SU-DHL-6 (cell line): ENCODE measurements around the gene EHD4.

ENCODE experiments used
- H2AFZ ChIP-seq: fragments of 200-600 bp; sonication (generic); 2 replicates; pipeline ENCODE4 v1.6.1; 2014; ENCODE audit warnings: low read depth, mild to moderate bottlenecking, moderate library complexity, mixed read lengths, antibody characterized with exemption, low read length; ENCODE audit not compliant: severe bottlenecking
- H3F3A ChIP-seq: fragments of 200-600 bp; shearing (Covaris generic); 2 replicates; pipeline ENCODE4 v1.6.0; 2016; ENCODE audit warnings: antibody characterized with exemption, mild to moderate bottlenecking; ENCODE audit not compliant: insufficient read depth
- H3K27ac ChIP-seq: fragments of 200-600 bp; sonication (generic); 2 replicates; pipeline ENCODE4 v1.5.1; 2016; ENCODE audit warnings: low read depth, mild to moderate bottlenecking, low read length, moderate library complexity, mixed read lengths
- H3K27me3 ChIP-seq: fragments of 200-600 bp; sonication (generic), shearing (Covaris generic); 2 replicates; pipeline ENCODE4 v1.6.0; 2014; ENCODE audit warnings: mild to moderate bottlenecking, low read length
- H3K36me3 ChIP-seq: fragments of 200-600 bp; sonication (generic); 2 replicates; pipeline ENCODE4 v1.6.1; 2014; ENCODE audit warnings: mild to moderate bottlenecking, low read length, mixed read lengths
- H3K4me2 ChIP-seq: fragments of 300-600, 200-600 bp; shearing (Covaris generic), sonication (generic); 2 replicates; pipeline ENCODE4 v1.6.0; 2014; ENCODE audit warnings: low read length, low read depth, mild to moderate bottlenecking; ENCODE audit not compliant: poor library complexity, severe bottlenecking
- H3K4me3 ChIP-seq: fragments of 200-600 bp; sonication (generic); 2 replicates; pipeline ENCODE4 v1.5.1; 2014; ENCODE audit warnings: antibody characterized with exemption, low read length, mild to moderate bottlenecking, mixed read lengths; ENCODE audit not compliant: insufficient read depth, poor library complexity, severe bottlenecking
- H3K79me2 ChIP-seq: fragments of 200-600 bp; sonication (generic); 2 replicates; pipeline ENCODE4 v1.6.1; 2014; ENCODE audit warnings: mild to moderate bottlenecking, low read length, moderate library complexity; ENCODE audit not compliant: insufficient read depth
- H3K9ac ChIP-seq: fragments of 200-600 bp; sonication (generic); 2 replicates; pipeline ENCODE4 v1.7.0; 2014; ENCODE audit warnings: mild to moderate bottlenecking, low read length
- H3K9me2 ChIP-seq: fragments of 200-600 bp; sonication (generic); replicated peaks from 2 replicates; pipeline ENCODE4 v1.6.1; 2014; ENCODE audit warnings: low read length; ENCODE audit not compliant: insufficient read depth
- H3K9me3 ChIP-seq: fragments of 200-600 bp; sonication (generic); 2 replicates; pipeline ENCODE4 v1.6.1; 2014; ENCODE audit warnings: low read length, mixed read lengths; ENCODE audit not compliant: insufficient read depth
- H4K20me1 ChIP-seq: fragments of 200-600 bp; sonication (generic); 2 replicates; pipeline ENCODE4 v1.6.1; 2014; ENCODE audit warnings: low read depth, mild to moderate bottlenecking, antibody characterized with exemption, low read length, moderate library complexity, mixed read lengths
- EZH2phosphoT487 ChIP-seq: fragments of 200-600 bp; sonication (generic), shearing (Covaris generic); conservative IDR thresholded peaks from 2 replicates; pipeline ENCODE4 v1.6.1; 2018; ENCODE audit warnings: mild to moderate bottlenecking, antibody characterized with exemption, low read length, moderate library complexity, mixed read lengths
- TF ChIP-seq, protein P1 (sequence below): fragments of 200-600 bp; sonication (generic); IDR thresholded peaks from one replicate; pipeline ENCODE4 v1.5.1; 2017; ENCODE audit warnings: antibody characterized with exemption, mild to moderate bottlenecking, low read length, moderate library complexity; ENCODE audit not compliant: insufficient read depth, poor library complexity, severe bottlenecking

The EHD4 gene

GRCh38 chr15:42002333-42002732, 30.0 kb upstream of the EHD4 start:
- Histone ChIP-seq H3K4me3 (no peak overlapping the region), H3K27me3 (no peaks in the 10 kb centered on the region), H3K36me3 (no peaks in the 10 kb centered on the region), H3K9me2 (no peaks in the 10 kb centered on the region), H3K4me2 (no peak overlapping the region), H3F3A (no peaks in the 10 kb centered on the region), H4K20me1 (no peaks in the 10 kb centered on the region), H3K27ac (no peak overlapping the region), H2AFZ (no peak overlapping the region), H3K9ac (no peak overlapping the region), H3K9me3 (no peaks in the 10 kb centered on the region), H3K79me2 (no peaks in the 10 kb centered on the region)
- TF ChIP-seq, protein P1, sequence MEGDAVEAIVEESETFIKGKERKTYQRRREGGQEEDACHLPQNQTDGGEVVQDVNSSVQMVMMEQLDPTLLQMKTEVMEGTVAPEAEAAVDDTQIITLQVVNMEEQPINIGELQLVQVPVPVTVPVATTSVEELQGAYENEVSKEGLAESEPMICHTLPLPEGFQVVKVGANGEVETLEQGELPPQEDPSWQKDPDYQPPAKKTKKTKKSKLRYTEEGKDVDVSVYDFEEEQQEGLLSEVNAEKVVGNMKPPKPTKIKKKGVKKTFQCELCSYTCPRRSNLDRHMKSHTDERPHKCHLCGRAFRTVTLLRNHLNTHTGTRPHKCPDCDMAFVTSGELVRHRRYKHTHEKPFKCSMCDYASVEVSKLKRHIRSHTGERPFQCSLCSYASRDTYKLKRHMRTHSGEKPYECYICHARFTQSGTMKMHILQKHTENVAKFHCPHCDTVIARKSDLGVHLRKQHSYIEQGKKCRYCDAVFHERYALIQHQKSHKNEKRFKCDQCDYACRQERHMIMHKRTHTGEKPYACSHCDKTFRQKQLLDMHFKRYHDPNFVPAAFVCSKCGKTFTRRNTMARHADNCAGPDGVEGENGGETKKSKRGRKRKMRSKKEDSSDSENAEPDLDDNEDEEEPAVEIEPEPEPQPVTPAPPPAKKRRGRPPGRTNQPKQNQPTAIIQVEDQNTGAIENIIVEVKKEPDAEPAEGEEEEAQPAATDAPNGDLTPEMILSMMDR = no peak
- no peak for TF ChIP-seq EZH2phosphoT487

DNA sequence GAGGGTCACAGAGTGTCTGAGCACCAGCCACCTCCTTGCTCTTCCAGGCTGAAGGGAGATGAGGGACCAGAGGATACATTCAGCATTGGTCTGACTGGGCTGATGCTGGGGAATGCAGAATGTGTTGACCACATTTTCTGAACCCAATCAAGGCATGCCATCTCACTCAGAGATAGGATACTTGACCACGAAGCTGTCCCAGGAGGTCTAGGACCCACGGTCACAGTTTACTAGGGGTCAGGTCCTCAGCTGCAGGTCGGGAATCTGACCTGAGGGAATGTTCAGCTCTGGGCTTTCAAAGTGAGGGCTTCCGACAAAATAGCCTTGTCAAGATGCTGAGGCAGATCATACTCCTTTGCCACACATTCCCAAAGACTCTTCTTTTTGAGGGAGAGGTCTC, 28.9 kb upstream of the EHD4 start:
- Histone ChIP-seq H4K20me1 (no peaks in the 10 kb centered on the region), H3K36me3 (no peaks in the 10 kb centered on the region), H3K9me3 (no peaks in the 10 kb centered on the region), H3K4me3 (no peak overlapping the region), H3K27me3 (no peaks in the 10 kb centered on the region), H3K79me2 (no peaks in the 10 kb centered on the region), H3K4me2 (no peak overlapping the region), H3K9ac (no peak overlapping the region), H2AFZ (no peak overlapping the region), H3K27ac (no peak overlapping the region), H3F3A (no peaks in the 10 kb centered on the region), H3K9me2 (no peaks in the 10 kb centered on the region)
- TF ChIP-seq, protein P1 = no peak
- TF ChIP-seq EZH2phosphoT487 = no peak

DNA sequence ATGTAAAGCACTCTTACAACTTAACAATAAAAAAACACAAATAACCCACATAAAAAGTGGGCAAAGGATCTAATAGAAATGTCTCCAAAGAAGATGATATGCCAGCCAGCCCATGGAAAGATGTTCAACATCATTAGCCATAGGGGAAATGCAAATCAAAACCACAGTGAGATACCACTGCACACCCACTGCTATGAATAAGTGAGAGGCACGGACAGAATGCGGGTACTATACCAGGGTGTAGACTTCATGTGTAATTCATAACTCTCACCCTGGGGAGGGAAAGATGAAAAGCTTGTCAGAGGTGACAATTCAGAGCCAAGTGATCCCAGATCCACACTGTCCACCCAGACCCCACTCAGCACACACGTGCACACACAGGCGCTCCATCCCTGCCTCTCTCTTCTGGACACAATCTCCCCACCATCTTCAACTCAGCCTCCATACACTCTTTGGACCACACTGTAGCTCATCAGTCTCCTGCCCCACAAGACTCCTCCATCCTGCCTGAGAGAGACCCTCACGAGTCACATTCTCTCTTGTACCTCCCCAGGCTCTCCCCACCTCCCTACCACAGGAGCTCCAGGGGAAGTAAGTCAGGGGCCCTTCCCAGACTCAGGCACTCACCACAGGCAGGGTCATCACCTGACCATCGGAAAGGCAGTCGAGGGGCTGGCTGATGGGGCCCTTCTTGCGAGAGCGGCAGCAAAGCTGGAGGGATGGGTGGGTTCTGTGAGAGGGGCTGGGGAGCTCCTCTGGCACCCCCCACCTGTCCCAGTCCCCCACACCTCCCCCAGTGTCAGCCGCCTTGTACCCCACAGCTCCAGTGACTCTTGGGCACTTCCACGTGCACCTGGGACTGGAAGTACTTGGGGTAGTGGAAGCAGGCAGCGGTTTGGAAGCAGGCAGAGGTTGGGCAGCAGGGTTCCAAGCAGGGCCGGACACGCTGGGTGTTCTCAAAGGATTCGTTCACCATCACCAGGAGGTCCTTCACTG, 27.2 kb upstream of the EHD4 start:
- TF ChIP-seq, protein P1 = no peak
- no peak for TF ChIP-seq EZH2phosphoT487
- H3K9me2 ChIP-seq = no peaks in the 10 kb centered on the region
- H3K79me2 ChIP-seq = no peaks in the 10 kb centered on the region
- no peak overlapping the region for H3K4me2 ChIP-seq
- no peaks in the 10 kb centered on the region for H4K20me1 ChIP-seq
- no peaks in the 10 kb centered on the region for H3K9me3 ChIP-seq
- no peaks in the 10 kb centered on the region for H3K27me3 ChIP-seq
- H3K27ac ChIP-seq = no peak overlapping the region
- H3K36me3 ChIP-seq = no peaks in the 10 kb centered on the region
- no peak overlapping the region for H3K4me3 ChIP-seq
- no peak overlapping the region for H2AFZ ChIP-seq
- no peaks in the 10 kb centered on the region for H3F3A ChIP-seq
- no peak overlapping the region for H3K9ac ChIP-seq
